NCI-H1048 (cell line): Measurements from ENCODE around the gene PCBP3.
"Not testable (repeated sequence)": the region's sequence is repeated elsewhere in the genome, so short reads cannot be mapped to it uniquely, and the experiment has no call there.

Experiments
- DNase-seq: peaks from one replicate; lab custom pipeline; 2025; lab: John Stamatoyannopoulos, UW

Gene PCBP3

GRCh38 chr21:45893740-45894449 is 250.4 kb downstream of the PCBP3 start:
- DNase-seq: no peak

GRCh38 chr21:45894450-45894825 is 250.9 kb downstream of the PCBP3 start:
- DNase-seq: no peak

- no peak for DNase-seq
Measured at GRCh38 chr21:45894906-45895777, 251.6 kb downstream of the PCBP3 start.

GRCh38 chr21:45895778-45896370 is 252.3 kb downstream of the PCBP3 start:
- no peak for DNase-seq

- DNase-seq: not testable (repeated sequence)
Measured at GRCh38 chr21:45896431-45896830, 252.9 kb downstream of the PCBP3 start.

GRCh38 chr21:45897191-45898027 is 253.9 kb downstream of the PCBP3 start:
- DNase-seq: no peak

GRCh38 chr21:45898028-45898350 is 254.5 kb downstream of the PCBP3 start:
- DNase-seq: no peak

- no peak for DNase-seq
Measured at GRCh38 chr21:45898781-45899180, 255.3 kb downstream of the PCBP3 start.

- DNase-seq: no peak
Measured at GRCh38 chr21:45899317-45900033, 255.9 kb downstream of the PCBP3 start.

- no peak for DNase-seq
Measured at GRCh38 chr21:45900034-45900868, 256.7 kb downstream of the PCBP3 start.

- no peak for DNase-seq
Measured at GRCh38 chr21:45901061-45901690, 257.7 kb downstream of the PCBP3 start.

- DNase-seq: no peak
Measured at GRCh38 chr21:45902292-45902995, 258.9 kb downstream of the PCBP3 start.

GRCh38 chr21:45905196-45905595 is 261.7 kb downstream of the PCBP3 start:
- DNase-seq: no peak

GRCh38 chr21:45906196-45906805 is 262.8 kb downstream of the PCBP3 start:
- no peak for DNase-seq

- no peak for DNase-seq
Measured at GRCh38 chr21:45906859-45907258, 263.3 kb downstream of the PCBP3 start.

GRCh38 chr21:45908536-45909237 is 265.2 kb downstream of the PCBP3 start:
- DNase-seq: no peak

GRCh38 chr21:45909238-45909988 is 265.9 kb downstream of the PCBP3 start:
- no peak for DNase-seq

- no peak for DNase-seq
Measured at GRCh38 chr21:45910155-45910547, 266.6 kb downstream of the PCBP3 start.
